ENCODE measurements around the gene MAG.

MAG gene

GRCh38 chr19:35330475-35330874 is 38.5 kb downstream of the MAG start:
- TF ChIP-seq PATZ1 (CRISPR knock-in tag; IDR thresholded peaks at IDR 0.05; ENCODE audit: borderline replicate concordance) = no peak
- no peak for TF ChIP-seq ZNF565 (CRISPR knock-in tag; conservative IDR thresholded peaks at IDR 0.05; ENCODE audit: low read depth)
- no peak for TF ChIP-seq TSHZ2 (CRISPR knock-in tag; IDR thresholded peaks at IDR 0.05)
- TF ChIP-seq TCF4 (CRISPR knock-in tag; IDR thresholded peaks at IDR 0.05; ENCODE audit: borderline replicate concordance) = no peak
- no peak for TF ChIP-seq OSR1 (CRISPR knock-in tag; IDR thresholded peaks at IDR 0.05)
- no peak for TF ChIP-seq TOX (CRISPR knock-in tag; IDR thresholded peaks at IDR 0.05; ENCODE audit: borderline replicate concordance)
- no peak for TF ChIP-seq ZFP30 (CRISPR knock-in tag; IDR thresholded peaks at IDR 0.05)
- no peak for TF ChIP-seq CSDC2 (CRISPR knock-in tag; IDR thresholded peaks at IDR 0.05)
- no peak for TF ChIP-seq ZC3H10 (CRISPR knock-in tag; IDR thresholded peaks at IDR 0.05)
- no peak for TF ChIP-seq GLIS3 (CRISPR knock-in tag; IDR thresholded peaks at IDR 0.05)
- TF ChIP-seq POU6F1 (CRISPR knock-in tag; IDR thresholded peaks at IDR 0.05; ENCODE audit: borderline replicate concordance, low read depth) = no peak
- TF ChIP-seq PPARA (CRISPR knock-in tag; IDR thresholded peaks at IDR 0.05; ENCODE audit: borderline replicate concordance) = no peak
- TF ChIP-seq ZFP3 (CRISPR knock-in tag; IDR thresholded peaks at IDR 0.05) = no peak
- ATAC-seq = no peak

GRCh38 chr19:35331551-35332214 is 39.7 kb downstream of the MAG start:
- TF ChIP-seq GLIS3 (CRISPR knock-in tag; IDR thresholded peaks at IDR 0.05) (no peak), ZNF565 (CRISPR knock-in tag; conservative IDR thresholded peaks at IDR 0.05; ENCODE audit: low read depth) (no peak), ESRRG (CRISPR knock-in tag; IDR thresholded peaks at IDR 0.05) (no peak), CSRNP3 (CRISPR knock-in tag; IDR thresholded peaks at IDR 0.05) (no peak), SNAI2 (CRISPR knock-in tag; IDR thresholded peaks at IDR 0.05) (no peak), ZFP3 (CRISPR knock-in tag; IDR thresholded peaks at IDR 0.05) (no peak), POU6F1 (CRISPR knock-in tag; IDR thresholded peaks at IDR 0.05; ENCODE audit: borderline replicate concordance, low read depth) (no peak), ZC3H10 (CRISPR knock-in tag; IDR thresholded peaks at IDR 0.05) (no peak), ISL1 (CRISPR knock-in tag; IDR thresholded peaks at IDR 0.05) (no peak), PATZ1 (CRISPR knock-in tag; IDR thresholded peaks at IDR 0.05; ENCODE audit: borderline replicate concordance) (no peak), TSHZ2 (CRISPR knock-in tag; IDR thresholded peaks at IDR 0.05) (no peak), ZFP30 (CRISPR knock-in tag; IDR thresholded peaks at IDR 0.05) (no peak), OSR1 (CRISPR knock-in tag; IDR thresholded peaks at IDR 0.05) (no peak), PPARA (CRISPR knock-in tag; IDR thresholded peaks at IDR 0.05; ENCODE audit: borderline replicate concordance) (no peak), CREB5 (CRISPR knock-in tag; IDR thresholded peaks at IDR 0.05; ENCODE audit: low read depth) (no peak), RARB (CRISPR knock-in tag; IDR thresholded peaks at IDR 0.05) (no peak)
- no peak for ATAC-seq

All from SK-N-SH treated with all-trans-retinoic acid at 6 μM for 48 hours (cell line).